IMR-90 (cell line): ENCODE data around the gene GDF15. TPM values are rescaled to one million over a fixed set of nuclear protein-coding genes. Genes with fewer than 3 reads are reported as not detected.

Source experiments
- ATAC-seq: fragments of 200-7000 bp; cut with Tn5 transposase; 2 replicates; pipeline ENCODE4 v1.9.1; 2020; ENCODE audit warnings: low read depth, mild to moderate bottlenecking, moderate library complexity
- BruUV-seq: library from RNA; stranded (reverse); fragments of 400-500 nt; replicated peaks from 2 replicates; lab custom pipeline; 2021; lab: Mats Ljungman, UMichigan
- CTCF ChIA-PET: fragments of 300-600 bp; formaldehyde crosslinking; extraction: SDS; loops from one replicate; lab custom pipeline; 2021; ENCODE audit warnings: antibody characterized with exemption; lab: Yijun Ruan, JAX
- POLR2A ChIA-PET: fragments of 300-600 bp; sonication (Branson Sonifier 250); formaldehyde crosslinking; loops from one replicate; lab custom pipeline; 2022; ENCODE audit warnings: antibody characterized with exemption; ENCODE audit not compliant: unreplicated experiment; lab: Charles Lee
- DNase-seq: peaks from one replicate; pipeline ENCODE4 v3.0.0; 2013
- H2AFZ ChIP-seq: replicated peaks from 2 replicates; pipeline ENCODE3; 2013; ENCODE audit warnings: low read length, mild to moderate bottlenecking; ENCODE audit not compliant: poor library complexity
- H2AK5ac ChIP-seq: 2 replicates; pipeline ENCODE4 v1.6.1; 2013; ENCODE audit warnings: low read depth, low read length, inconsistent platforms
- H2AK9ac ChIP-seq: replicated peaks from 2 replicates; pipeline ENCODE3; 2013; ENCODE audit warnings: mild to moderate bottlenecking, low read depth, low read length, moderate library complexity; ENCODE audit not compliant: poor library complexity
- H2BK120ac ChIP-seq: 2 replicates; pipeline ENCODE4 v1.6.1; 2013; ENCODE audit warnings: low read depth, low read length, inconsistent platforms
- H2BK15ac ChIP-seq: 3 replicates; pipeline ENCODE4 v1.6.1; 2013; ENCODE audit warnings: low read depth, low read length, inconsistent platforms
- H2BK20ac ChIP-seq: 2 replicates; pipeline ENCODE4 v1.6.1; 2013; ENCODE audit warnings: low read depth, mild to moderate bottlenecking, inconsistent platforms, low read length, moderate library complexity
- H2BK5ac ChIP-seq: 2 replicates; pipeline ENCODE4 v1.6.1; 2013; ENCODE audit warnings: mild to moderate bottlenecking, low read depth, low read length, inconsistent platforms; ENCODE audit not compliant: poor library complexity, severe bottlenecking
- H3K14ac ChIP-seq: replicated peaks from 2 replicates; pipeline ENCODE4 v1.6.1; 2013; ENCODE audit warnings: low read depth, low read length, inconsistent platforms
- H3K18ac ChIP-seq: 2 replicates; pipeline ENCODE4 v1.6.1; 2013; ENCODE audit warnings: low read depth, low read length, control low read depth
- H3K23ac ChIP-seq: 2 replicates; pipeline ENCODE4 v1.6.1; 2013; ENCODE audit warnings: low read depth, low read length, inconsistent platforms
- H3K27ac ChIP-seq: 2 replicates; pipeline ENCODE4 v1.5.1; 2013; ENCODE audit warnings: mild to moderate bottlenecking, control low read depth, low read length; ENCODE audit not compliant: insufficient read depth
- H3K27me3 ChIP-seq: 2 replicates; pipeline ENCODE4 v1.6.1; 2013; ENCODE audit warnings: low read length; ENCODE audit not compliant: control insufficient read depth, insufficient read depth
- H3K36me3 ChIP-seq: 2 replicates; pipeline ENCODE4 v1.6.1; 2013; ENCODE audit warnings: low read length, mixed read lengths; ENCODE audit not compliant: control insufficient read depth, insufficient read depth
- H3K4ac ChIP-seq: 2 replicates; pipeline ENCODE4 v1.6.1; 2013; ENCODE audit warnings: low read depth, low read length, inconsistent platforms
- H3K4me1 ChIP-seq: 2 replicates; pipeline ENCODE4 v1.6.1; 2013; ENCODE audit warnings: low read length, mixed read lengths; ENCODE audit not compliant: control insufficient read depth, insufficient read depth
- H3K4me2 ChIP-seq: 2 replicates; pipeline ENCODE4 v1.6.1; 2013; ENCODE audit warnings: low read depth, mild to moderate bottlenecking, control low read depth, low read length, moderate library complexity
- H3K4me3 ChIP-seq: 2 replicates; pipeline ENCODE4 v1.5.1; 2013; ENCODE audit warnings: low read depth, mild to moderate bottlenecking, control low read depth, low read length, moderate library complexity; ENCODE audit not compliant: insufficient read depth
- H3K56ac ChIP-seq: 2 replicates; pipeline ENCODE4 v1.6.1; 2013; ENCODE audit warnings: low read length, inconsistent platforms; ENCODE audit not compliant: insufficient read depth; ENCODE audit errors: extremely low read depth
- H3K79me1 ChIP-seq, 2 experiments: 2 replicates each; pipeline ENCODE4 v1.6.1; 2013; ENCODE audit warnings: low read length in 2 of 2, inconsistent platforms in 1 of 2, low read depth in 1 of 2
- H3K9ac ChIP-seq: 2 replicates; pipeline ENCODE4 v1.6.1; 2013; ENCODE audit warnings: low read depth, low read length, control low read depth
- H3K9me1 ChIP-seq: 2 replicates; pipeline ENCODE4 v1.6.1; 2013; ENCODE audit warnings: low read length, inconsistent platforms; ENCODE audit not compliant: insufficient read depth
- H3K9me3 ChIP-seq: 2 replicates; pipeline ENCODE4 v1.6.1; 2013; ENCODE audit warnings: low read length; ENCODE audit not compliant: control insufficient read depth, insufficient read depth
- H4K20me1 ChIP-seq: 2 replicates; pipeline ENCODE4 v1.6.1; 2013; ENCODE audit warnings: low read length, inconsistent platforms; ENCODE audit not compliant: insufficient read depth
- H4K5ac ChIP-seq: 2 replicates; pipeline ENCODE4 v1.6.1; 2013; ENCODE audit warnings: mild to moderate bottlenecking, low read depth, low read length, control low read depth
- H4K8ac ChIP-seq, 2 experiments: 2 replicates each; pipeline ENCODE4 v1.6.1; 2013; ENCODE audit warnings: low read depth in 2 of 2, low read length in 2 of 2, control low read depth in 1 of 2, inconsistent platforms in 1 of 2
- H4K91ac ChIP-seq: 2 replicates; pipeline ENCODE4 v1.6.1; 2013; ENCODE audit warnings: low read depth, low read length, inconsistent platforms; ENCODE audit not compliant: insufficient read depth
- ELK1 ChIP-seq: fragments of 150-350 bp; IDR thresholded peaks from 2 replicates; pipeline ENCODE4 v1.6.1; 2016; ENCODE audit warnings: low read depth, mild to moderate bottlenecking, low read length, moderate library complexity, borderline replicate concordance
- MAFK ChIP-seq: IDR thresholded peaks from 2 replicates; pipeline ENCODE4 v1.6.1; 2012; ENCODE audit warnings: low read depth, low read length, improper control_type of control experiment
- MAZ ChIP-seq: IDR thresholded peaks from 2 replicates; pipeline ENCODE4 v1.6.1; 2012; ENCODE audit warnings: low read depth, mild to moderate bottlenecking, low read length, improper control_type of control experiment, moderate library complexity, borderline replicate concordance
- POLR2A ChIP-seq: IDR thresholded peaks from 2 replicates; pipeline ENCODE4 v1.6.1; 2012; ENCODE audit warnings: mild to moderate bottlenecking, low read depth, low read length
- RAD21 ChIP-seq: IDR thresholded peaks from 2 replicates; pipeline ENCODE4 v1.6.1; 2012; ENCODE audit warnings: low read length, improper control_type of control experiment
- RCOR1 ChIP-seq: IDR thresholded peaks from 2 replicates; pipeline ENCODE4 v1.6.1; 2012; ENCODE audit warnings: mild to moderate bottlenecking, low read length, improper control_type of control experiment; ENCODE audit not compliant: insufficient replicate concordance
- SMC3 ChIP-seq: fragments of 150-350 bp; IDR thresholded peaks from 2 replicates; pipeline ENCODE4 v1.6.1; 2016; ENCODE audit warnings: low read depth, mild to moderate bottlenecking, antibody characterized with exemption, low read length, moderate library complexity
- WGBS, 2 experiments: methylation state at CpG; one replicate each; pipeline versions ENCODE4 v1.1.5 to v1.1.7; 2013; ENCODE audit warnings: missing lambda C conversion rate in 2 of 2; ENCODE audit not compliant: insufficient read length in 1 of 2; ENCODE audit errors: extremely low coverage in 2 of 2; 5-methylcytosine and 5-hydroxymethylcytosine counted together
- dilution Hi-C: fragments of 300-500 bp; cut with HindIII; formaldehyde crosslinking; loops from one replicate; pipeline ENCODE4 v1.14.3; 2018; ENCODE audit warnings: low sequenced_read_pairs; ENCODE audit not compliant: unreplicated experiment
- in situ Hi-C: fragments of 300-500 bp; cut with MboI; formaldehyde crosslinking; loops from 3 replicates; pipeline ENCODE4 v1.14.3; 2019; ENCODE audit warnings: low sequenced_read_pairs, inconsistent platforms, mixed read lengths
- intact Hi-C: fragments of 100-400 bp; cut with micrococcal nuclease; formaldehyde crosslinking; loops from 2 replicates; pipeline ENCODE4 v1.10.0; 2022
- polyA plus RNA-seq, 3 experiments: library from polyadenylated mRNA; depleted of rRNA; stranded (reverse); fragments of >200 nt; gene quantifications; 2 replicates each; pipeline ENCODE4 v1.2.3, GENCODE V29; 2012; ENCODE audit warnings: low replicate concordance in 1 of 3
- total RNA-seq: library from RNA; depleted of rRNA; stranded (reverse); fragments of >200 nt; gene quantifications from 2 replicates; pipeline ENCODE4 v1.2.3, GENCODE V29; 2012
- TF ChIP-seq, protein P1 (sequence below): conservative IDR thresholded peaks from 2 replicates; pipeline ENCODE4 v1.5.1; 2012; ENCODE audit warnings: mild to moderate bottlenecking, low read depth, low read length, improper control_type of control experiment

The GDF15 gene
- total and polyA plus RNA-seq, 2 of the 4 experiments (the other 2 are of a cell fraction) = 5.6 to 49.8 TPM

GRCh38 chr19:18415178-18415867 lies 29.4 kb downstream of the GDF15 start:
- dilution Hi-C loops (no loop called here), in situ Hi-C loops (loop anchor here (10.0 kb wide), 2 partner anchors 221 to 301 kb away; partner anchors contain the start of gene MPV17L2), intact Hi-C loops (loop anchor here (5.0 to 10.0 kb wide), 2 partner anchors 138 to 211 kb away; partner anchors contain the start of gene RAB3A)
- Histone ChIP-seq H4K8ac (peak overlapping the region; percentile 88 to 96), H3K9ac (peak overlapping the region; percentile 50), H3K27me3 (no peaks in the 10 kb centered on the region), H3K56ac (peak overlapping the region; percentile 48), H3K14ac (peak overlapping the region; percentile 88), H3K9me3 (no peaks in the 10 kb centered on the region), H2BK20ac (peak overlapping the region; percentile 22; the same call in 1 of the 2 replicates), H3K9me1 (peaks cover 16% of the 10 kb centered on the region; the same call in 1 of the 2 replicates), H2AFZ (peak overlapping the region; percentile 98), H3K4me3 (peak overlapping the region; percentile 19), H3K4me2 (peak overlapping the region; percentile 27), H4K91ac (peak overlapping the region; percentile 89), H3K18ac (peak overlapping the region; percentile 22), H2BK5ac (peak overlapping the region; percentile 44), H3K4me1 (peaks cover 34% of the 10 kb centered on the region), H3K36me3 (no peaks in the 10 kb centered on the region), H3K79me1 (peaks cover 0 to 20% of the 10 kb centered on the region in 2 experiments; a peak in 2 of 4 replicates), H2BK120ac (peak overlapping the region; percentile 83), H2AK5ac (peak overlapping the region; percentile 94), H2AK9ac (peak overlapping the region; percentile 96), H4K5ac (peak overlapping the region; percentile 62), H2BK15ac (peak overlapping the region; percentile 81; the same call in 1 of the 3 replicates), H3K27ac (peak overlapping the region; percentile 78), H4K20me1 (peaks cover 4% of the 10 kb centered on the region; the same call in 1 of the 2 replicates), H3K4ac (peak overlapping the region; percentile 97), H3K23ac (peak overlapping the region; percentile 86)
- POLR2A ChIA-PET = no interaction called here
- CTCF ChIA-PET = interaction anchor here (1.3 to 1.5 kb wide), 2 partner anchors 36 to 136 kb away, joined by 3 to 5 read pairs; no protein-coding TSS in a partner anchor
- no CpG with 5 or more reads among the region's 25 CpGs for WGBS, 2 experiments
- no TSS peak for BruUV-seq
- peak; percentile 2 for ATAC-seq
- TF ChIP-seq RCOR1 (no peak), SMC3 (no peak), ELK1 (no peak), RAD21 (no peak), MAFK (no peak), MAZ (no peak), POLR2A (no peak; the same call in 1 of the 2 replicates)
- TF ChIP-seq, protein P1, sequence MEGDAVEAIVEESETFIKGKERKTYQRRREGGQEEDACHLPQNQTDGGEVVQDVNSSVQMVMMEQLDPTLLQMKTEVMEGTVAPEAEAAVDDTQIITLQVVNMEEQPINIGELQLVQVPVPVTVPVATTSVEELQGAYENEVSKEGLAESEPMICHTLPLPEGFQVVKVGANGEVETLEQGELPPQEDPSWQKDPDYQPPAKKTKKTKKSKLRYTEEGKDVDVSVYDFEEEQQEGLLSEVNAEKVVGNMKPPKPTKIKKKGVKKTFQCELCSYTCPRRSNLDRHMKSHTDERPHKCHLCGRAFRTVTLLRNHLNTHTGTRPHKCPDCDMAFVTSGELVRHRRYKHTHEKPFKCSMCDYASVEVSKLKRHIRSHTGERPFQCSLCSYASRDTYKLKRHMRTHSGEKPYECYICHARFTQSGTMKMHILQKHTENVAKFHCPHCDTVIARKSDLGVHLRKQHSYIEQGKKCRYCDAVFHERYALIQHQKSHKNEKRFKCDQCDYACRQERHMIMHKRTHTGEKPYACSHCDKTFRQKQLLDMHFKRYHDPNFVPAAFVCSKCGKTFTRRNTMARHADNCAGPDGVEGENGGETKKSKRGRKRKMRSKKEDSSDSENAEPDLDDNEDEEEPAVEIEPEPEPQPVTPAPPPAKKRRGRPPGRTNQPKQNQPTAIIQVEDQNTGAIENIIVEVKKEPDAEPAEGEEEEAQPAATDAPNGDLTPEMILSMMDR = no peak
- DNase-seq = peak; percentile 66
